HepG2 (cell line): ENCODE results near the gene CAMK1. TPM values are rescaled to one million over a fixed set of nuclear protein-coding genes. Genes with fewer than 3 reads are reported as not detected.
A peak's percentile ranks its signal among the peaks of the same experiment; 100 is the strongest.
"Not testable (repeated sequence)": the region's sequence is repeated elsewhere in the genome, so short reads cannot be mapped to it uniquely, and the experiment has no call there.

Experiments
- ATAC-seq: fragments of 200-7000 bp; cut with Tn5 transposase; 3 replicates; pipeline ENCODE4 v1.9.1; 2020; ENCODE audit warnings: mild to moderate bottlenecking, moderate library complexity
- BruUV-seq: library from RNA; stranded (reverse); fragments of 400-500 nt; replicated peaks from 2 replicates; lab custom pipeline; 2021; lab: Mats Ljungman, UMichigan
- CTCF ChIA-PET: fragments of 300-600 bp; formaldehyde crosslinking; extraction: SDS; loops from one replicate; lab custom pipeline; 2021; ENCODE audit warnings: low total read pairs, inconsistent platforms, low intra/inter-chr PET ratio; lab: Yijun Ruan, JAX
- POLR2A ChIA-PET: fragments of 350-600 bp; sonication (Branson Sonifier 250); formaldehyde crosslinking; loops from one replicate; lab custom pipeline; 2020; ENCODE audit warnings: antibody characterized with exemption, inconsistent platforms; lab: Yijun Ruan, JAX
- DNase-seq: peaks from one replicate; pipeline ENCODE4 v3.0.0-alpha.2; 2015; ENCODE audit warnings: low spot score
- FAIRE-seq: peaks from 3 replicates; lab custom pipeline; 2011; peaks lifted over from hg19 to GRCh38; lab: Jason Lieb, UNC
- H2AFZ ChIP-seq: one replicate; pipeline ENCODE4 v1.6.1; 2011; ENCODE audit warnings: low read length, inconsistent platforms
- H3K27ac ChIP-seq: fragments of 300-600 bp; 3 replicates; pipeline ENCODE4 v1.8.0; 2011; ENCODE audit warnings: mixed run types, mild to moderate bottlenecking, mixed read lengths, low read length, inconsistent platforms; ENCODE audit not compliant: insufficient read depth; ENCODE audit errors: extremely low read length
- H3K27me3 ChIP-seq, 2 experiments: fragments of 200-600 bp in 1 of 2; 2 replicates in 1 of 2; 3 replicates in 1 of 2; pipeline versions ENCODE4 v1.6.0 to v1.8.0; 2011; ENCODE audit warnings: low read length in 2 of 2, mild to moderate bottlenecking in 2 of 2, moderate library complexity in 2 of 2, inconsistent platforms in 1 of 2; ENCODE audit not compliant: insufficient read depth in 2 of 2, control insufficient read depth in 1 of 2
- H3K36me3 ChIP-seq, 2 experiments: fragments of 200-600 bp in 1 of 2; replicated peaks in 1 of 2; 2 replicates in 1 of 2; 3 replicates in 1 of 2; pipeline versions ENCODE4 v1.5.1 to v1.8.0; 2011; ENCODE audit warnings: low read length in 2 of 2, inconsistent platforms in 1 of 2; ENCODE audit not compliant: insufficient read depth in 2 of 2, control insufficient read depth in 1 of 2
- H3K4me1 ChIP-seq: 2 replicates; pipeline ENCODE4 v1.5.1; 2012; ENCODE audit warnings: low read length, inconsistent platforms; ENCODE audit not compliant: insufficient read depth
- H3K4me2 ChIP-seq: 2 replicates; pipeline ENCODE4 v1.6.0; 2011; ENCODE audit warnings: low read depth, low read length, inconsistent platforms
- H3K4me3 ChIP-seq, 3 experiments: fragments of 200-600 bp in 1 of 3; sonication (generic), shearing (Covaris generic) in 1 of 3; replicated peaks in 1 of 3; 2 replicates each; pipeline ENCODE4 v1.5.1; 2011 to 2016; ENCODE audit warnings: low read length in 3 of 3, inconsistent platforms in 2 of 3, low read depth in 2 of 3, mild to moderate bottlenecking in 2 of 3, control low read depth in 1 of 3, mixed read lengths in 1 of 3; ENCODE audit not compliant: insufficient read depth in 1 of 3
- H3K79me2 ChIP-seq: one replicate; pipeline ENCODE4 v1.6.1; 2011; ENCODE audit warnings: low read length, inconsistent platforms; ENCODE audit not compliant: insufficient read depth
- H3K9ac ChIP-seq: 2 replicates; pipeline ENCODE4 v1.6.0; 2011; ENCODE audit warnings: mild to moderate bottlenecking, low read depth, low read length, inconsistent platforms; ENCODE audit not compliant: insufficient read depth
- H3K9me3 ChIP-seq: 2 replicates; pipeline ENCODE4 v1.5.1; 2012; ENCODE audit warnings: mild to moderate bottlenecking, low read length
- H4K20me1 ChIP-seq: 2 replicates; pipeline ENCODE4 v1.6.0; 2011; ENCODE audit warnings: inconsistent platforms, mild to moderate bottlenecking, low read length, moderate library complexity; ENCODE audit not compliant: insufficient read depth
- LCORL ChIP-seq, 2 experiments: fragments of 450-650 bp in 1 of 2; sonication (generic) in 1 of 2; formaldehyde crosslinking in 1 of 2; IDR thresholded peaks; 2 replicates each; pipeline versions ENCODE4 v1.5.0 to v1.6.1; 2017 to 2020; ENCODE audit warnings: antibody characterized with exemption in 1 of 2, missing genetic modification reagents in 1 of 2
- MXI1 ChIP-seq: IDR thresholded peaks from 3 replicates; pipeline ENCODE4 v1.6.1; 2012; ENCODE audit warnings: low read depth, low read length, inconsistent platforms, borderline replicate concordance
- NONO ChIP-seq, 2 experiments: fragments of 450-650 bp in 1 of 2; sonication (generic) in 1 of 2; formaldehyde crosslinking in 1 of 2; IDR thresholded peaks in 1 of 2; conservative IDR thresholded peaks in 1 of 2; 2 replicates each; pipeline versions ENCODE4 v1.6.1 to v1.8.0; 2017 to 2022; ENCODE audit warnings: mild to moderate bottlenecking in 1 of 2, missing genetic modification reagents in 1 of 2, moderate library complexity in 1 of 2
- ZNF121 ChIP-seq: sonication (generic); formaldehyde crosslinking; IDR thresholded peaks from 2 replicates; pipeline ENCODE4 v1.5.0; 2020; ENCODE audit warnings: mild to moderate bottlenecking, missing genetic modification reagents
- ZNF460 ChIP-seq: sonication (generic); formaldehyde crosslinking; IDR thresholded peaks from 2 replicates; pipeline ENCODE4 v1.5.1; 2020; ENCODE audit warnings: missing genetic modification reagents, mild to moderate bottlenecking, borderline replicate concordance
- ZNF552 ChIP-seq: sonication (generic); formaldehyde crosslinking; IDR thresholded peaks from 2 replicates; pipeline ENCODE4 v1.9.0; 2022; ENCODE audit warnings: missing genetic modification reagents, mild to moderate bottlenecking, borderline replicate concordance
- ZNF629 ChIP-seq: sonication (generic); formaldehyde crosslinking; conservative IDR thresholded peaks from 2 replicates; pipeline ENCODE4 v1.5.0; 2020; ENCODE audit warnings: missing genetic modification reagents
- WGBS: methylation state at CpG from one replicate; pipeline ENCODE4 v1.1.6; 2017; ENCODE audit warnings: low lambda C conversion rate; 5-methylcytosine and 5-hydroxymethylcytosine counted together
- in situ Hi-C: cut with HindIII; loops from 2 replicates; pipeline ENCODE4 v1.10.0; 2017; ENCODE audit warnings: low pct_unique_long_range_greater_than_20kb; ENCODE audit not compliant: extremely low pct_ligation_motif_present
- intact Hi-C: fragments of 100-400 bp; cut with micrococcal nuclease; formaldehyde crosslinking; loops from one replicate; pipeline ENCODE4 v1.10.0; 2022; ENCODE audit not compliant: unreplicated experiment
- polyA plus RNA-seq, 8 experiments: library from polyadenylated mRNA; depleted of rRNA in 3 of 8; stranded (reverse) in 7 of 8; unstranded in 1 of 8; fragments of >200 nt; fragmentation: Illumina TruSeq in 4 of 8; extraction: Trizol in 4 of 8; gene quantifications; 2 replicates each; pipeline versions ENCODE4 v1.2.1 to v1.2.3, GENCODE V29; 2011 to 2016; ENCODE audit warnings: low read depth in 4 of 8, missing spikeins in 1 of 8, mixed read lengths in 1 of 8; ENCODE audit not compliant: insufficient read depth in 1 of 8
- total RNA-seq, 5 experiments: library from RNA; depleted of rRNA; stranded (reverse); fragments of >200 nt; fragmentation: Illumina TruSeq; extraction: Trizol; gene quantifications; 2 replicates each; pipeline ENCODE4 v1.2.3, GENCODE V29; 2016; ENCODE audit warnings: low read depth in 1 of 5

CAMK1 gene
- total and polyA plus RNA-seq, 2 of the 13 experiments (the other 11 are each of a cell fraction or from before 2014, with no cell fraction given): 26.4 to 53.3 TPM

- WGBS: 50% methylated on average over 5 of the region's 5 CpGs
- in situ Hi-C loops: no loop called here
Measured at GRCh38 chr3:9776896-9777693, 7.3 kb upstream of the CAMK1 start.

GRCh38 chr3:9771007-9771406, 1.3 kb upstream of the CAMK1 start:
- ATAC-seq; in situ Hi-C loops; FAIRE-seq; H2AFZ ChIP-seq; DNase-seq; H3K4me2 ChIP-seq; H4K20me1 ChIP-seq; H3K9me3 ChIP-seq; H3K9ac ChIP-seq; H3K27me3 ChIP-seq; H3K27ac ChIP-seq; CTCF ChIA-PET; BruUV-seq; H3K36me3 ChIP-seq; intact Hi-C loops; TF ChIP-seq NONO (IDR thresholded peaks at IDR 0.05): not testable (repeated sequence)
- H3K4me1 ChIP-seq: peaks cover 39% of the 10 kb centered on the region
- TF ChIP-seq ZNF121 (CRISPR knock-in tag) (peak; percentile 76), NONO (CRISPR knock-in tag; conservative IDR thresholded peaks at IDR 0.05) (0 out of 2 replicates have a peak, but pooled peaks have one; percentile 1), ZNF460 (CRISPR knock-in tag) (peak; percentile 71; the same call in 1 of the 2 replicates), ZNF629 (peak; percentile 78)
- POLR2A ChIA-PET: interaction anchor here (1.6 to 5.3 kb wide), 4 partner anchors 17 to 40 kb away, joined by 6 to 50 read pairs (median 22); partner anchors contain the start of genes ARPC4, BRPF1, OGG1 and TADA3
- 60% methylated on average over 2 of the region's 2 CpGs for WGBS
- peaks cover 13% of the 10 kb centered on the region for H3K79me2 ChIP-seq
- H3K4me3 ChIP-seq: 0 out of 6 replicates have a peak overlapping the region, but pooled peaks of 1 of the 3 experiments have one; percentile 92

More at GRCh38 chr3:9776896-9777693, 7.3 kb upstream of the CAMK1 start:
- H3K4me1 ChIP-seq: peaks cover 10% of the 10 kb centered on the region
- H4K20me1 ChIP-seq: no peaks in the 10 kb centered on the region
- no peak for TF ChIP-seq MXI1
- TF ChIP-seq ZNF552: no peak
- TF ChIP-seq LCORL (IDR thresholded peaks at IDR 0.05): peak; percentile 89
- no peak for TF ChIP-seq LCORL (CRISPR knock-in tag; IDR thresholded peaks at IDR 0.05)
- FAIRE-seq (no peak), DNase-seq (no peak), ATAC-seq (no peak)
- no peaks in the 10 kb centered on the region for H3K79me2 ChIP-seq
- no peak overlapping the region for H3K9ac ChIP-seq
- H3K27me3 ChIP-seq: no peaks in the 10 kb centered on the region
- H3K27ac ChIP-seq: no peak overlapping the region
- ChIA-PET CTCF (no interaction called here), POLR2A (interaction anchor here (1.3 kb wide), 1 partner anchor 27 kb away, joined by 4 read pairs; the partner anchor contains the start of gene OGG1)
- no peak overlapping the region for H2AFZ ChIP-seq
- H3K4me3 ChIP-seq: no peak overlapping the region
- BruUV-seq: no TSS peak
- no peaks in the 10 kb centered on the region for H3K9me3 ChIP-seq
- H3K36me3 ChIP-seq: peaks cover 10 to 13% of the 10 kb centered on the region in 2 experiments
- no peak overlapping the region for H3K4me2 ChIP-seq
- intact Hi-C loops: no loop called here
